GM18870 (cell line): ENCODE measurements around the gene GRIFIN.
"Not testable (repeated sequence)": the region's sequence is repeated elsewhere in the genome, so short reads cannot be mapped to it uniquely, and the experiment has no call there.

Experiments used
- ATAC-seq: cut with Tn5 transposase; IDR thresholded peaks from one replicate; pipeline ENCODE4 v1.9.1; 2021; ENCODE audit warnings: moderate library complexity; ENCODE audit not compliant: unreplicated experiment

Gene GRIFIN

DNA sequence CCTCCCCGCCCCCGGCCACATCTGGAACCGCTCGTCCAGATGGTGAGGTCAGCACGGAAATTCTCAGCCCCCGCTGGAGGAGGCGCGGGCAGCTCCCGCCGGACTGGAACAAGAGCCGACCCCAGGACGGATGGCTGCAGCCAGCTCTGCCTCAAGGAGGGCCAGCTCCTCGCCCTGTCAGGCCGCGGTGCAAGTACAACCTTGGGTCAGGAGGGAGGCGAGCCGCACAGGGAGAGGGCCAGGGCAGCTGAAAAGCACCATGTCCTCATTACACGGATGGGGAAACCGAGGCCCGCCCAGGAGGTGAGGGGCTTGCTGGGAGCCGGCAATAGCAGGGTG, 3.8 kb upstream of the GRIFIN start:
- no peak for ATAC-seq

DNA sequence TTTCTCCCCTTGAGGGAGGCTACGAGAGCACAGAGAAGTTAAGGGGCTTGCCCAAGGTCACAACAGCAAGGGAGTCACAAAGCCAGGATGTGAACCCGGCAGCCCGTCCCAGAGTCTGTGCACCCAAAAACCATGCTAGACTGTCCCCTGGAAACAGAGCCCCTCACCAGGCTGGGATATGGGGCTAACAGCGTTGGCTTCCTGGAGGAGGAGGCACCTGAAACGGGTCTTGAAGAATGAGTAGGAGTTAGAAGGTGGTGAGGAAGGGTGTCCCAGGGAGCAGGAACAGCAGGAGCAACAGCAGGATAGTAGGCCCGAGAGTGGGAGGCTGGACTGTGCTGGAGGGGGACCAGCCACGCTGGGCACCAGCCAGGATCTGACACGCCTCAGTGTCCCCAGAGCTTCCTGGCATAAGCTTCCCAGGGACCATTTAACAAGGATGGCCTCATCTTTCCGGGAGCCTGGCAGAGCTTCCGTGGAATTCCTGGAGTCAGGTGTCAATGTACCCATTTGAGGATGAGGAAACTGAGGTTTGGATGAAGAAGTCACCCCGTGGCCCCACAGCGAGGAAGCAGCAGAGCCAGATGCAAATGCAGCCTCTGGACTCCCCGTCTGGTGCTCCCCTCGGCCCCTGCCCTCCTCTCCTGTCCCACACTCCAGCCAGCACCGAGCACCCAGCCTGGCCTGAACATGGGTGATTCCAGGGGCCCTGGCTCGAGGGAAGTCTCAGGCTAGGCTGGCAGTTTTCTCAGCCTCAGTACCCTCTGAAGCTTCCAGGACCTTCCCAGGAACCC, 3.3 kb upstream of the GRIFIN start:
- no peak for ATAC-seq

DNA sequence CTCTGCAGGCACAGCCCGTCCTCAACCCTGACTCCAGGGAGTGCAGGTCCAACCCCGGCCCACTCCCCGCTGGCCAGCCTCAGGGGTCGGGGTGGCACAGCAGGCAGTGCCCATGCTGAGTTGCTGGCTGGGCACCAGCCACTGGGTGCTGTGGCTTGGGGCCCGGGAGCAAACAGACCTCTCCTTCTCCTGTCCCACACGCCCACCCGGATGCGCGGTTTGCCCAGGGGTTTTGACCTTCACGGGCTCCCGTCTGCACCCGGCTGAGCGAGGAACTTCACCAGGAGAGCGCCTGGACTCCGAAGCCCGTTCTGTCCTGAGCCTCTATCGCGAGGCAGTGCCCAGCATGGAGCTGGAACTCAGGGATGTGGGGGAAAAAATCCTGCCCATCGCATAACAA, 2.6 kb upstream of the GRIFIN start:
- no peak for ATAC-seq

DNA sequence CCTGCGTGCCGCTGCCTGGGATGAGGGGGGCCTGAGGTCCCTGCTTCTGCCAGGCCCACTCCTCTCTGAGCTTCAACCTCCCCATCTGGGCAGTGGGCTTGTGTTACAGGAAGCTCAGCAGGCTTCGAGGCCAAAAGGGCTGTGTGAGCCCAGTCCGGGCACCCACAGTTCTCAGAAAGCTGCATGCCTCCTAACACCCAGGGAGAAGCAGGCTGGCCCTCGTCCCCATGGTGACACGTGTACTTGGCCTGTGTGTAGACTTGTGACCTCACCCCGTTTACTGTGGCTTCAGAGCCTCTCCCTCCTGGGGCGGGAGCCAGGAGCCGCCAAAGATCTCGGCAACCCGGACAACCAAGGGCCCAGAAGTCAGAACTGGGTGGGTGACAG, 2.2 kb upstream of the GRIFIN start:
- no peak for ATAC-seq

DNA sequence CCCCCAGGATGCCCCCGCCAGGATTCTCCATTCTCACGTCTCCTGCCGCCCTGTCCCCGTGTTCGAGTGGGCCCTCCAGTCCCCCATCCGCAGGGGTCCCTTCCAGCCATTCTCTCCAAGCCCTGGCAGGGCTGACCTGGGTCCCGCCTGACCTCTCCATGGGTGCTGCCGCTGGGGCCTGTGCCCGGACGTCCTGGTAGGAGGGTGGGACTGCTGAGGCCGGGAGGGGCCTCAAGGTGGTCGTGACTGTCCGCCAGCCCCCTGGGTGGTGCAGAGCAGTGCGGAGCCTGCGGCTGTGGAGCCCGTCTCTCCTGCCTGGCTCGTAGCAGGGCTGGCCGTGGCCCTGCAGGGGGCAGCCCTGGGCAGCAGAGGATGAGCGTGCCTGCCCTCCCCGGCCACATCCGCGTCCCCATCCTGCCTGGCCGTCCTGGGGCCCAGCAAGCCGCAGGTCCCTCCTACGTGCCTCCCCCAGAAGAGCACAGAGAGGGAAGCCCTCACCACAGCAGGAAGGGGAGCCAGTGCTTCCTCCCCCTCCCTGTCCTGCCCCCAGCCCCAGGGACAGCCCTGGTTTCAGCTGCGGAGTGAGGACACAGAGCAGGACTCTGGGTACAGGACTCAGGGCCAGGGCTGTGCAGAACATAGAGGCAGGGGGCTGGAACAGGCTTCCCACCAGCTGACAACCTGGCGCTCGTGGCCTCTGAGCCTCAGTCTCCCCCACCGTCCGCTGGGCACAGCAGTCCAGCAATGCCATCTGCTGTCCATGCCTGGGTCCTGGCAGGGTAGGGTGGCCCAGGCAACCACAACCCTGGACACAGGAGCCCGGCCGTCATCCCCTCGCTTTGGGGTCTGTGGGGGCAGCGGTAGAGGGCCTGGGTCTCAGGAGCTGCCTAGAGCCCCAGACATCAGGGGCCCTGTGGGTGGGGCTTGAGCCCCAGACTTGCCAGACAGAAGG, 1.5 kb upstream of the GRIFIN start:
- ATAC-seq: no peak

DNA sequence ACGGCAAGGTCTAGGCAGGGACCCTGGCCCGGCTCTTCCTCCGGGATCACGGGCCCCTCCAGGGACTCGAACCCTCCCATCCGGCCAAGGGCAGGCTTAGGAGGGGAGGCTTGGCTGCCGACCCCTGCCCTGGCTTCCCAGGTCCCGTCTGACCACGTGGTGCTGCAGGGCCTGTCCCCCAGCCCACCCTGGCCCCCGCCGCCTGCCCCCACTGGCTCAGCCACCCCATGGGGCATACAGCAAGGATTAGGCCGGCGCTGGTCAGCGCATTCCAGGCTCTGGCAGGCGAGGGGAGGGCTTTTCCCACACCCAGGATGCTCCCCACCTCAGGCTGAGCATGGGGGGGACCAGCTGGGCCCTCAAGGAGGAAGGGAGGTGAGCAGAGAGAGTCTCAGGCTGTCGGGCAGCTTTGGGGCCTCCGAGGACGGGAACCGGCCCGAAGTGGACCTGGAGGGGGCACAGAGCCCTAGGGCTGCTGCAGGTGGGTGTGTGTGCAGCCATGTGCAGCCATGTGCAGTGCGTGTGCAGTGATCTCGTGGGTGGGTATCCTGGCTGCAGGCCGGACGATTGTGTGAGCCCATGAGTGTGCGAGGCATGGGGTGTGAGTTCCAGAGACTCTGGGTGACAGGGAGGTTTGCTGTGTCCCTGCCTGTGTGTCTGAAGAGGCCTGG, 713 bp upstream of the GRIFIN start:
- no peak for ATAC-seq

DNA sequence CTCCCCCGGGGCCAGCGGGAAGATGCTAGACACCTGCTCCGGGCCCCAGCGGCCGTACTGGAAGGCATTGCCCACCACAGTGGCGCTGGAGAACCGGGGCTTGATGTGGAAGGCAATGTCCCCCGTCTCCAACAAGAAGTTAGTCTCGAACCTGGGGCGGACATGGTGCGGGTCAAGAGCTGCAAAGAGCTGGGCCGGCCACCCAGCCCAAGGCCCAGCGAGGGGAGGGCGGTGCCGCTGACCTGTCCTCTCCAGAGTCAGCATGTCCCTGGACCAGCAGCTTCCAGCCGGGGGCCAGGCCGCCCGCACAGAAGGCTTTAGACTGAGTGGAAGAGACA, 551 bp downstream of the GRIFIN start:
- no peak for ATAC-seq

DNA sequence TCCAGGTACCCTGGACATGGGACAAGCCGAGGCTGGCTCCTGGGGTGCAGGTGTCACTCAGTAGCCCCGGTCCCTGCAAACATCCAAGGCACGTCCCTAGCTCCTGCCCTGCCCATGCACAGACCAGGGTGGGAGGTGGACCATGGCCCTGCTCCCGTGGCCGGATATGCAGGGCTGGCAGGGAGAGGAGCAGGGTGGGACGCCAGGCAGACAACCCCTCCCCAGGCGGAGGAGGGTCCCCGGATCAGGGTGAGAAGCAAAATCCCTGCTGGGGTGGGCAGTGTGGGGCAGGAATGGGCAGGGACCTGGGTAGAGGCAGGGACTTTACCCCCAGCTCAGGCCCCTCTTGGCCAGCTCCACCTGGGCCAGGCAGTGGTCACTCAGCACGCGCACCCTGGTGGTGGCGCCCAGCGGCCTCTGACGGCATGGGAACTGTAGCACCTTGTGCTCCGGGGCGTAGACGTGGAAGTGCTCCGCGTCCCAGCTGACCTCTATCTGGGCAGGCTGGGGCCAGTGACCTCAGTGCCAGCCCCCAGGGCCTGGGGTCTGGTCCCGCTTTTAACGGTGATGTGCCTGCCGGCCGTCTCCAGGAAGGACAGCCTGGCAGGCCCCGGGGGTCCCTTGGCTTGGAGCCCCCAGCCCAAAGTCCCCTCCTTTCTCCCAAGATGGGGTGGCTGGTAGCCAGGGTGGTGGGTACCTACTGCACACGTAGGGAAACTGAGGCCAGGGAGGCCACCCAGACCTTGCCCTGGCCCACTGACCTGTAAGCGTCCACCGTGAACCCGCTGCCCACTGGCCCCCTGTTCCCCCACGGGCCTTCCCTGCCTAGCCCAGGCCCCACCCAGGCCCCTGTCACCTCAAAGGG, 1.2 kb downstream of the GRIFIN start:
- ATAC-seq: no peak

DNA sequence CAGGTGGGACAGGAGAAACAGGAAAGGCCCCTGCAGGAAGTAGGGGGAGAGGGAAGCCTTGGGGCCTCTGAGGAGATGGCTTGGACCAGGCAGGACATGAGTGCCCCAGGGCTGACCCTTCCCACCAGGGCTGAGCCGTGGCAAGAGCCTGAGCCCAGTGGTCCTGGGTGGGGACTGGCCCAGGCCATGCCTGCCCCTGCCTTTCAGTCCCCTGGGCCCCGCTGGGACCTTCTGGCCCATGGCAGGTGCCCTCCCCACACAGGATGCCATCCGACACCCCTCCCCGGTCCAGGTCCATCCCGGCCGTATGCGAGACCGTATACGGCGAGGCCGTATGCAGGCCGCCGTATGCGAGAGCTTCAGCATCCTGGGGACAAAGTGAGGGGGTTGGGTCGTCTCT, 2.0 kb downstream of the GRIFIN start:
- ATAC-seq: no peak

DNA sequence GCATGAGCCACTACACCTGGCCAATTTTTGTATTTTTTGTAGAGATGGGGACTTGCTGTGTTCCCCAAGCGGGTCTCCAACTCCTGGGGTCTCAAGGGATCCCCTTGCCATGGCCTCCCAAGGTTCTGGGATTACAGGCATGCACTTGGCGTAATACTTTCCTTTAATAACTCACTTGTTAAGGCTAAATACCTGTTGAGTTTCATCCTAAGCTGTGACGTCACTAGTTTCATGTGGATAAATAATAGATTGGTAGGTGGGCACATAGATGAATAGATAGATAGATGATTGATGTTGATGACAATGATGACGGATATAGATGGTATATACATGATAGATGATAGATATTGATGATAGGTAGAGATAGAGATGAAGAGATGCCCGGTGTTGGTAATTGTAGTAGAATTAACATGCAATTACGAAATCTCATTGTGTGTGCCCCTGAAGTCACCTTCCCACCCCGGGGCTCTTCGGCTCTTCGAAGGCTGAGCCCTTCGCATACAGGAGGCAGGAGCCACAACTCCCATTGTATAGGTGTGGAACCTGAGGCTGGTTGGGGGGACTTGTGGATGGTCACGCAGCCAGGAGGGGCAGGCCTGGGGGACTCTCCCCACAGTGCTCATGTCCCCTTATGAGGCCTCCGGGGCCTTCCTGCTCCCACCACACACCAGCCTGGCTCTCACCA, 2.6 kb downstream of the GRIFIN start:
- no peak for ATAC-seq

DNA sequence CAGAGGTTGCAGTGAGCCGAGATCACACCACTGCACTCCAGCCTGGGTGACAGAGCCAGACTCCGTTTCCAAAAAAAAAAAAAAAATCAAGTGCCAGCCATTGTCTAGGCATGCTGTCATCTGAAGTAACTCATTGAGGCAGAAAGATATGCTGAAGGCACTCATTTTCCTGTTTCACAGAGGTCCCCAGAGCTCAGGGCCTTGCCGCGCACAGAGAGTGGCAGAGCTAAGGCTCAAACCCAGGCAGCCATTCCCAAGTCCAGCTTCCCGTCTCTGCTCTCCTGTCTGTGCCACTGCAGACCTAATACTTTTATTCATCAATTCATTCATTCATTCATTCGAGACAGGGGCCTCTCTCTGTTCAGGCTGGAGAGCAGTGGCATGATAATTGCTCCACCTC, 3.5 kb downstream of the GRIFIN start:
- no peak for ATAC-seq

DNA sequence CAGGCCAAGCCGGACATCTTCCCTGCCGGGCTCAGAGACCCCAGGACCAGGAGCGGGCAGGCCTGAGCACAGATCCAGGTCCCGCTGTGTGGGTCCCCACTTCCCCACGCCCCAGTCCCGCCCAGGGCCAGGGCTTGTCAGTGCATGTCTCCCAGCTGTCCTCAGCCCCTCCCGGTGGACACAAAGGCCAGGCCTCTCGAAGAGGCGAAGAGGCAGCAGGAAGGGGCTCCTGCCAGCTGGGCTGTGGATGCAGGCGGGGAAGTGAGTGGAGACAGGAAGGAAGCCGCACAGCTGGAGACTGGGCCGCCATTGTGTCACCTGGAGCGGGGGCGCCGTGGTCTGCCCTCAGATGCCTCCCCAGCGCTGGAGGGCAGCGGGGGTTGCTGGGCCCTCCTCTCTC, 4.8 kb downstream of the GRIFIN start:
- no peak for ATAC-seq

DNA sequence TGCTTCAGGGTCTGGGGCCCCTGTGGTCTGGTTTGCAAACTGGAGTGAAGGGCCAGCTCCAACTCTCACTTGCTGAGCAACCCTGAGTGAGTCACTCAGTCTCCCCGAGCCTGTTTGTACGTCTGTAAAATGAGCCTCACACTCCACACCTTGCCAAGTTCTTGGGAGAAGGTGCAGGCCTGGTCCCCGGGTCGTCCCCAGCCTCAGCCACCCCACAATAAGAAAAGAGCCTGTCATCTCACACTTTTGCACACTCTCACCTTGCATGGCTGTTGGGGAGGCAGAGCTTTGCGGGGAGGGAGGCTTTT, 5.2 kb downstream of the GRIFIN start:
- ATAC-seq: no peak

DNA sequence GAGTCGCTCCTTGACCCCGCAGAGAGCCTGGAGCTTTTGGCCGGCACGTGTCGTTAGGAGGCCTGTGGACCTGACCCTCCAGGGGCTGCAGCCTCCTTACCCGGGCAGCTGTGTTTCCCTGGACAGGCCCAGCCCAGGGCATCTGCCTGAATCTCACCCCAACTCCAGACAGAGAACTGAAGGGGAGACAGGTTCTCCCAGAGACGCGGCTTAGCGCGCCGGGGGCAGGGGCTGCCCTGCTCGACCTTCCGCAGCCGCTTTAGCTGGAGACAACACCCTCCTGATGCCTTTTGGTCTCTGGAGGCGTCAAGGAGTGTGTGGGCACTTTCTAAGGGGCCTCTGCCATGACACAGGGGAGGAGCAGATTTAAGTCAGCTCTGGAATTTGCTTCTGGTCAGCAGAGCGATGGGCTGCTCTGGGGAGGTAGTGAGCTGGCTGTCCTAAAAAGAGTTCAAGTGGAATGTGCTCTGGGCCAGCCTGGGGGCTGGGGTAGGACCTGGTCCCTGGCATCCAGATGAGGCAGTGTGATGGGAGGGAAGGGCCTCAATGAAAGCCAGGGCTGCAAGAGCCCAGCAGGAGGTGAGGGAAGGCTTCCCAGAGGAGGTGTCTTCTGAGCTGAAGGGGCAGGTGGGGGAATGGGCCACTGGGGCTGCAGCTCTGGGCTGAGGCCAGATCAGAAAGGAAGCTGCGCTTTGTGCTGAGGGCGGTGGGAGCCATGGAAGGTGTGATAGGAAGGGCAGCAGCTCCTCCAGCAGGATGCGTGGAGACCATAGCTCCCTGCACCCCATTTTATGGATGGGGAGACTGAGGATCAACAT, 5.8 kb downstream of the GRIFIN start:
- ATAC-seq: no peak

DNA sequence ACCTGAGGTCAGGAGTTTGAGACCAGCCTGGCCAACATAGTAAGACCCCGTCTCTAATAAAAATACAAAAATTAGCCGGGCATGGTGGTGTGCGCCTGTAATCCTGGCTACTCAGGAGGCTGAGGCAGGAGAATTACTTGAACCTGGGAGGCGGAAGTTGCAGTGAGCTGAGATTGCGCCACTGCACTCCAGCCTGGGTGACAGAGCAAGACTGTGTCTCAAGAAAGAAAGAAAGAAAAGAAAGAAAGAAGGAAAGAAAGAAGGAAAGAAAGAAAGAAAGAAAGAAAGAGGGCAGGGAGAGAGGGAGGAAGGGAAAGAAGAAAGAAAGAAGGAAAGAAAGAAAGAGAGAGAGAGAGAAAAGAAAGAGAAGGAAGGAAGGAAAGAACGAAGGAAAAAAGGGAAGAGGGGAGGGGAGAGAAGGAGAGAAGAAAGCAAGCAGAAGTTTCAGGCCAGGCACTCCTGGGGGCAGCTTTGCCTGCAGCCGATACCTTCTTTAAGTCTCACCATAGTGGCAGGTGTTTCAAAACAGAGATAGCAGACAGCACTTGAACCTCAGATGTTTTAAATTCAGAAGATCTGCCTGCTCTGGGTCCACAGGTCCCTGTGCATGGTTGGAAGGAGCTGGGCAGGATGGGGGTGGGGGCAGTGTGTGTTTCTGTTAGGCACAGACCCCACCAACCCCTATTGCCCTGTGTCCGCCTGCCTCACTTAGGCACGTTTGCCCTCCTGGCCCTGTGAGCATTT, 6.6 kb downstream of the GRIFIN start:
- not testable (repeated sequence) for ATAC-seq

DNA sequence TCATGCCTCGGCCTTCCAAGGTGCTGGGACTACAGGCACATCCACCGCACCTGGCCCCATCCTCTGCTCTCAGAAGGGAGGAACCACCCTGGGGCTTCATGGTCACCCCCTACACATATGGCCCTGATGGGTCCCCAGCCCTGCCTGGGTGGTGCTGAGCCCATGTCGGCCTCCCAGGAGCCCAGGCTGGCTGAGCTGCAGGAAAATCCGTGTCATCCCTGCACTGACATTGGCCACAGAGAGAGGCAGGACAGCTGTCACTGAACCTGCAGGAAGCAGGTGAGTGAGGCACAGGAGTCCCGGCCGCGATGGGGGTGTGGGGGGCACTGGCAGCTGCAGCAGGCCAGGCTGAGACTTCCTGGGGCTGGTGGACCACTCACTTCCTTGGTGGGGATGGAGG, 8.0 kb downstream of the GRIFIN start:
- ATAC-seq: no peak

DNA sequence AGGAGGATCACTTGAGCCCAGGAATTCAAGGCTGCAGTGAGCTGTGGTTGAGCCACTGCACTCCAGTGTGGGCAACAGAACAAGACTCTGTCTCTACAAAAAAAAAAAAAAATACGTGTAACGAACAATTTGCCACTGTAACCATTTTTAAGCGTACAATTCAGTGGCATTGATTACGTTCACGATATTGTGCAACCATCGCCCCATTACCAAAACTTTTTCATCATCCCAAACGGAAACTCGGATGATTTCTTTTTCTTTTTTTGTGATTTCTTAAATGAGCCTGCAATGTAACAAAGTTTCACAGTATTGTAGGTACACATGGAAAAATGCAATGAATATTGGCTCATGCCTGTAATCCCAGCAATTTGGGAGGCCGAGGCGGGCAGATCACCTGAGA, 9.5 kb downstream of the GRIFIN start:
- ATAC-seq: no peak

DNA sequence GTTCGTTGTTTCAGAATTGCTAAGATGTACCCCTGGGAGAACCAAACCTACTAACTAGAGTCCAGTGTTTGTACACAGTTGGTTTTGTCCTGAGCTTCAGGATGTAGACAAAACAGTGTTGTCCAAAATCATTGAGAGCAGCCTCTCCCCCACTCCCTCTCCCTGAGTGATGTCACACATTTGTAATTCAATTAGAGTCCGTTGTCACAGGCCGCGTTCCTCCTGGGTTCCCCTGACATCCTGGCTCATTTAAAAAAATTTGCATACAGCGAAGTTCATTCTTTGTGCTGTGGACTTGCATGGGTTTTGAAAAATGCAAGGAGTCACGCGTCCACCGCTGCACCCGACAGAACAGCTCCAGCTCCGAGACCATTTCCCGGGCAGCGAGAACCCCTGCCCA, 10.3 kb downstream of the GRIFIN start:
- no peak for ATAC-seq

DNA sequence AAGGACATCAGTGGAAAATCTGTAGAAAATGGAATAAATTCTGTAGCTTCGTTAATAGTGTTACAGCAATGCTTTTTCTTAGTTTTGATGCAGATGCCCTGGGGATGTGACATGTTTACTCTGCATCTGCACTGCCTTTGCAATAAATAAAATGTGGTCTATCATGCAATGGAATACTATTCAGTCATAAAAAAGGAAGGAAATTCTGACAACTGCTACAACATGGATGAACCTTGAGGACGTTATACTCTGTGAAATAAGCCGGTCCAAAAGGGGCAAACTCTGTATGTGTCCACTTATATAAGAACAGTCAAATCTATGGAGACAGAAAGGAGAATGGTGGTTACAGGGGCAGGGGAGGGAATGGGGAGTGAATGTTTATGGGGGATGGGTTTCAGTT, 13.5 kb downstream of the GRIFIN start:
- no peak for ATAC-seq
